HEK293 (cell line): ENCODE data around the gene RIN3.

Experiments used
- CTCF ChIA-PET: fragments of 350-600 bp; formaldehyde crosslinking; extraction: SDS; loops from one replicate; lab custom pipeline; 2021; ENCODE audit warnings: antibody characterized with exemption; lab: Yijun Ruan, JAX
- POLR2A ChIA-PET: fragments of 300-600 bp; formaldehyde crosslinking; extraction: SDS; loops from one replicate; lab custom pipeline; 2020; ENCODE audit warnings: antibody characterized with exemption, inconsistent platforms; lab: Yijun Ruan, JAX
- H3K27ac ChIP-seq: fragments of 200-500 bp; sonication (Bioruptor generic); 2 replicates; pipeline ENCODE4 v1.5.1; 2014; ENCODE audit warnings: low read depth, low read length, control low read depth, inconsistent platforms; ENCODE audit errors: extremely low read depth
- H3K36me3 ChIP-seq, 2 experiments: fragments of 200-500 bp in 1 of 2; sonication (Bioruptor generic) in 1 of 2; 1 replicate in 1 of 2; 2 replicates in 1 of 2; pipeline ENCODE4 v1.5.1; 2014 to 2017; ENCODE audit warnings: inconsistent platforms in 2 of 2, low read length in 2 of 2; ENCODE audit not compliant: control insufficient read depth in 2 of 2, insufficient read depth in 1 of 2
- H3K4me1 ChIP-seq: fragments of 200-500 bp; sonication (Bioruptor generic); 2 replicates; pipeline ENCODE4 v1.5.1; 2014; ENCODE audit warnings: mild to moderate bottlenecking, low read length, inconsistent platforms; ENCODE audit not compliant: control insufficient read depth, insufficient read depth
- H3K4me3 ChIP-seq: 2 replicates; pipeline ENCODE4 v1.5.1; 2011; ENCODE audit warnings: low read depth, mild to moderate bottlenecking, control low read depth, low read length, moderate library complexity
- H3K9me3 ChIP-seq: fragments of 200-500 bp; sonication (Bioruptor generic); 2 replicates; pipeline ENCODE4 v1.5.1; 2014; ENCODE audit warnings: low read depth, low read length, inconsistent platforms; ENCODE audit not compliant: control insufficient read depth, insufficient read depth
- CTCF ChIP-seq: fragments of 450-650 bp; formaldehyde crosslinking; IDR thresholded peaks from 2 replicates; pipeline ENCODE4 v1.5.1; 2016; ENCODE audit warnings: missing biosample characterization, missing genetic modification characterization
- ELK4 ChIP-seq: IDR thresholded peaks from 2 replicates; pipeline ENCODE4 v1.6.1; 2011; ENCODE audit warnings: mild to moderate bottlenecking, low read depth, low read length, borderline replicate concordance
- GFI1B ChIP-seq: fragments of 450-650 bp; formaldehyde crosslinking; IDR thresholded peaks from 2 replicates; pipeline ENCODE4 v1.5.1; 2016; ENCODE audit warnings: missing biosample characterization, missing genetic modification characterization
- HIC1 ChIP-seq: fragments of 450-650 bp; formaldehyde crosslinking; IDR thresholded peaks from 2 replicates; pipeline ENCODE4 v1.5.1; 2016; ENCODE audit warnings: missing biosample characterization, missing genetic modification characterization
- MEIS1 ChIP-seq: sonication (generic); formaldehyde crosslinking; IDR thresholded peaks from 2 replicates; pipeline ENCODE4 v1.8.1; 2022; ENCODE audit warnings: missing genetic modification reagents, mild to moderate bottlenecking, borderline replicate concordance
- OSR2 ChIP-seq: fragments of 450-650 bp; formaldehyde crosslinking; IDR thresholded peaks from 2 replicates; pipeline ENCODE4 v1.5.1; 2016; ENCODE audit warnings: missing biosample characterization, missing genetic modification characterization
- TCF7L2 ChIP-seq: IDR thresholded peaks from 2 replicates; pipeline ENCODE4 v1.6.1; 2011; ENCODE audit warnings: low read depth, mild to moderate bottlenecking, inconsistent platforms, low read length, moderate library complexity, borderline replicate concordance
- ZBTB26 ChIP-seq: fragments of 450-650 bp; formaldehyde crosslinking; optimal IDR thresholded peaks from 2 replicates; pipeline ENCODE3; 2016; ENCODE audit warnings: missing biosample characterization, mild to moderate bottlenecking, missing genetic modification characterization
- ZNF132 ChIP-seq: fragments of 450-650 bp; formaldehyde crosslinking; IDR thresholded peaks from 2 replicates; pipeline ENCODE4 v1.5.1; 2017; ENCODE audit warnings: missing biosample characterization, missing genetic modification characterization, borderline replicate concordance
- ZNF133 ChIP-seq: fragments of 450-650 bp; formaldehyde crosslinking; IDR thresholded peaks from 2 replicates; pipeline ENCODE4 v1.5.1; 2016; ENCODE audit warnings: missing biosample characterization, missing genetic modification characterization
- ZNF146 ChIP-seq: fragments of 450-650 bp; formaldehyde crosslinking; IDR thresholded peaks from 2 replicates; pipeline ENCODE4 v1.5.1; 2016; ENCODE audit warnings: missing biosample characterization, missing genetic modification characterization
- ZNF18 ChIP-seq: fragments of 450-650 bp; formaldehyde crosslinking; IDR thresholded peaks from 2 replicates; pipeline ENCODE4 v1.5.1; 2016; ENCODE audit warnings: missing biosample characterization, missing genetic modification characterization
- ZNF311 ChIP-seq: fragments of 450-650 bp; formaldehyde crosslinking; IDR thresholded peaks from 2 replicates; pipeline ENCODE4 v1.5.1; 2017; ENCODE audit warnings: missing biosample characterization, missing genetic modification characterization, borderline replicate concordance
- ZNF341 ChIP-seq: fragments of 450-650 bp; formaldehyde crosslinking; IDR thresholded peaks from 2 replicates; pipeline ENCODE4; 2016; ENCODE audit warnings: low read depth, missing biosample characterization, missing genetic modification characterization
- ZNF366 ChIP-seq: fragments of 450-650 bp; formaldehyde crosslinking; conservative IDR thresholded peaks from 2 replicates; pipeline ENCODE4 v1.5.1; 2016; ENCODE audit warnings: missing biosample characterization, missing genetic modification characterization
- ZNF433 ChIP-seq: fragments of 450-650 bp; formaldehyde crosslinking; IDR thresholded peaks from 2 replicates; pipeline ENCODE4 v1.5.1; 2016; ENCODE audit warnings: missing biosample characterization, missing genetic modification characterization, low read depth
- ZNF48 ChIP-seq: fragments of 450-650 bp; formaldehyde crosslinking; IDR thresholded peaks from 2 replicates; pipeline ENCODE4 v1.5.1; 2016; ENCODE audit warnings: missing biosample characterization, missing genetic modification characterization
- ZNF510 ChIP-seq: fragments of 450-650 bp; formaldehyde crosslinking; IDR thresholded peaks from 2 replicates; pipeline ENCODE4 v1.5.1; 2018; ENCODE audit warnings: mild to moderate bottlenecking, missing genetic modification characterization, missing biosample characterization; ENCODE audit not compliant: insufficient replicate concordance
- ZNF521 ChIP-seq: fragments of 450-650 bp; formaldehyde crosslinking; IDR thresholded peaks from 2 replicates; pipeline ENCODE4 v1.5.1; 2017; ENCODE audit warnings: missing biosample characterization, mild to moderate bottlenecking, missing genetic modification characterization
- ZNF529 ChIP-seq: fragments of 450-650 bp; formaldehyde crosslinking; IDR thresholded peaks from 2 replicates; pipeline ENCODE4 v1.5.1; 2017; ENCODE audit warnings: missing genetic modification characterization, missing biosample characterization; ENCODE audit not compliant: insufficient replicate concordance
- ZNF580 ChIP-seq: fragments of 450-650 bp; formaldehyde crosslinking; IDR thresholded peaks from 2 replicates; pipeline ENCODE4 v1.5.1; 2016; ENCODE audit warnings: missing biosample characterization, missing genetic modification characterization
- ZNF76 ChIP-seq: fragments of 450-650 bp; formaldehyde crosslinking; IDR thresholded peaks from 2 replicates; pipeline ENCODE4; 2016; ENCODE audit warnings: low read depth, missing biosample characterization, missing genetic modification characterization, borderline replicate concordance
- ZSCAN4 ChIP-seq: fragments of 450-650 bp; formaldehyde crosslinking; IDR thresholded peaks from 2 replicates; pipeline ENCODE4 v1.5.1; 2017; ENCODE audit warnings: missing biosample characterization, missing genetic modification characterization

RIN3 gene

GRCh38 chr14:92590176-92590575, 76.6 kb downstream of the RIN3 start (continued):
- TF ChIP-seq TCF7L2 = no peak
- TF ChIP-seq ZNF18 (tag by site-specific recombination) = no peak
- no peak for TF ChIP-seq ZNF580 (tag by site-specific recombination)
- no peak for TF ChIP-seq ZNF133 (tag by site-specific recombination)
- TF ChIP-seq, all 188 proteins: peak for 0

- Histone ChIP-seq H3K9me3 (no peaks in the 10 kb centered on the region; the same call in 1 of the 2 replicates), H3K27ac (no peak overlapping the region)
- TF ChIP-seq MEIS1 (CRISPR knock-in tag) (no peak), ZNF366 (no peak), ZNF132 (tag by site-specific recombination) (no peak), ZNF521 (no peak), ZNF510 (no peak), ZNF433 (tag by site-specific recombination) (no peak), GFI1B (tag by site-specific recombination) (no peak), CTCF (tag by site-specific recombination) (no peak), ZBTB26 (tag by site-specific recombination) (no peak), ELK4 (no peak), ZNF48 (no peak)
- TF ChIP-seq, all 188 proteins: peak for 0
- ChIA-PET CTCF (no interaction called here), POLR2A (no interaction called here)
- no peaks in the 10 kb centered on the region for H3K4me1 ChIP-seq
- H3K36me3 ChIP-seq = no peaks in the 10 kb centered on the region
- no peak overlapping the region for H3K4me3 ChIP-seq
Observed at GRCh38 chr14:92590941-92591340, 77.4 kb downstream of the RIN3 start.

- POLR2A ChIA-PET = no interaction called here
- TF ChIP-seq ZNF433 (tag by site-specific recombination) (no peak), ZNF529 (tag by site-specific recombination) (no peak), OSR2 (tag by site-specific recombination) (no peak), ZNF146 (tag by site-specific recombination) (no peak), ZSCAN4 (tag by site-specific recombination) (no peak), ZNF510 (no peak), ZNF76 (tag by site-specific recombination) (no peak), HIC1 (tag by site-specific recombination) (no peak), ZNF341 (tag by site-specific recombination) (no peak), ZNF311 (tag by site-specific recombination) (no peak)
Observed at GRCh38 chr14:92591346-92591745, 77.8 kb downstream of the RIN3 start.

More at GRCh38 chr14:92591346-92591745, 77.8 kb downstream of the RIN3 start:
- CTCF ChIA-PET = no interaction called here
- Histone ChIP-seq H3K27ac (no peak overlapping the region), H3K9me3 (no peaks in the 10 kb centered on the region; the same call in 1 of the 2 replicates), H3K36me3 (no peaks in the 10 kb centered on the region), H3K4me3 (no peak overlapping the region), H3K4me1 (no peaks in the 10 kb centered on the region)
